ENCODE measurements around the gene CDPF1. TPM values are rescaled to one million over a fixed set of nuclear protein-coding genes. Genes with fewer than 3 reads are reported as not detected.

Gene CDPF1
- total and polyA plus RNA-seq, 2 donors (not counting 3 experiments of a cell fraction or from before 2014, with no cell fraction given) = 9.7 to 9.9 TPM

DNA sequence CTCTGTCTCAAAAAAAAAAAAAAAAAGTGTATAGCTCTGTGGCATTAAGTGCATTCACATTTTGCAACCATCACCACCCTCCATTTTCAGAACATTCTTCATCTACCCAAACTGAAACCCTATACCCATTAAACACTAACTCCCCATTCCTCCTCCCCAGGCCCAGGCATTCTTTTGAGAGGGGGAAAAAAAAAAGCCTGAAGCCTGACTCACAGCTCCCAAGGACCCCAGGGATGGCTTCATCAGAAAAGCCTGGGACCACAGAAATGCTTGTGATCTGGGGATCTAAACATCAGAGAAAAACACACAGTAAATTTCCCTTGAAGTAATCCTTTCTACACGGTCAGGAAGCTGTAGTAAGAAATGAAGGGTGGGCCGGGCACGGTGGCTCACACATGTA lies 35.9 kb upstream of the CDPF1 start:
- intact Hi-C loops (cut with micrococcal nuclease) = no loop called here
- Histone ChIP-seq H3K9me3 (replicated peaks; ENCODE audit: control insufficient read depth, insufficient read depth, low read length) (no peaks in the 10 kb centered on the region), H3K27ac (ENCODE audit: insufficient read depth, low read depth, low read length) (no peak overlapping the region), H3K79me2 (ENCODE audit: control insufficient read depth, insufficient read depth, low read length) (no peaks in the 10 kb centered on the region), H3K4me2 (ENCODE audit: insufficient read depth, low read length) (no peak overlapping the region), H3K9ac (replicated peaks; ENCODE audit: extremely low read depth, insufficient read depth, low read length) (no peak overlapping the region), H3K4me3 (replicated peaks in 1 of 3; ENCODE audit: insufficient read depth in 1 of 3, low read depth in 1 of 3, low read length in 3 of 3) (no peak overlapping the region), H2AFZ (ENCODE audit: low read depth, low read length) (no peak overlapping the region), H3K4me1 (ENCODE audit: control insufficient read depth, extremely low read depth, insufficient read depth, low read length) (peaks cover 16% of the 10 kb centered on the region), H3K9me1 (replicated peaks; ENCODE audit: control insufficient read depth, extremely low read depth, insufficient read depth, low read length) (no peaks in the 10 kb centered on the region), H4K20me1 (replicated peaks; ENCODE audit: control insufficient read depth, extremely low read depth, insufficient read depth, low read length) (no peaks in the 10 kb centered on the region), H3K27me3 (ENCODE audit: control insufficient read depth in 2 of 2, insufficient read depth in 2 of 2, low read length in 2 of 2) (no peaks in the 10 kb centered on the region), H3K36me3 (ENCODE audit: control insufficient read depth in 2 of 2, extremely low read depth in 1 of 2, insufficient read depth in 2 of 2, low read length in 2 of 2) (peaks cover 5 to 21% of the 10 kb centered on the region in 2 experiments)
- POLR2A ChIA-PET = no interaction called here
- no peak for FAIRE-seq
- DNase-seq (ENCODE audit: low read depth, low spot score) = no peak
- TF ChIP-seq POLR2A (IDR thresholded peaks at IDR 0.05; ENCODE audit: low read depth, low read length) = no peak
- no peak for TF ChIP-seq MYC (IDR thresholded peaks at IDR 0.05; ENCODE audit: low read depth, low read length)
- no peak for TF ChIP-seq CTCF (IDR thresholded peaks at IDR 0.05; ENCODE audit: extremely low read depth in 1 of 2, insufficient read depth in 1 of 2, low read depth in 1 of 2, low read length in 2 of 2)
- no peak for TF ChIP-seq JUN (IDR thresholded peaks at IDR 0.05; ENCODE audit: borderline replicate concordance, insufficient read depth, insufficient read length, low read depth)
- no peak for TF ChIP-seq GATA2 (IDR thresholded peaks at IDR 0.05; ENCODE audit: insufficient read depth, insufficient read length, low read depth, low read length)
- TF ChIP-seq FOS (IDR thresholded peaks at IDR 0.05; ENCODE audit: borderline replicate concordance, insufficient read depth, low read length) = no peak
- no peak for TF ChIP-seq POLR2AphosphoS5 (IDR thresholded peaks at IDR 0.05; ENCODE audit: insufficient read depth, low read depth, low read length)
- TF ChIP-seq, protein P1, sequence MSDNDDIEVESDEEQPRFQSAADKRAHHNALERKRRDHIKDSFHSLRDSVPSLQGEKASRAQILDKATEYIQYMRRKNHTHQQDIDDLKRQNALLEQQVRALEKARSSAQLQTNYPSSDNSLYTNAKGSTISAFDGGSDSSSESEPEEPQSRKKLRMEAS (IDR thresholded peaks at IDR 0.05; ENCODE audit: insufficient read depth, insufficient read length) = no peak
- no peak for TF ChIP-seq EZH2 (IDR thresholded peaks at IDR 0.05; ENCODE audit: borderline replicate concordance, low read depth, low read length, severe bottlenecking)
- CTCF ChIA-PET = interaction anchor here (0.7 to 2.2 kb wide), 2 partner anchors 16 to 846 kb away, joined by 4 to 7 read pairs; no protein-coding TSS in a partner anchor
- BruUV-seq (replicated peaks) = no TSS peak
- dilution Hi-C loops (cut with MboI; ENCODE audit: extremely low pct_ligation_motif_present, low sequenced_read_pairs) = no loop called here

Measured in endothelial cell of umbilical vein (primary cell).